Right lung (tissue), 5 donors: Measurements from ENCODE around the gene WNT6. TPM values are rescaled to one million over a fixed set of nuclear protein-coding genes. Genes with fewer than 3 reads are reported as not detected.

Experiments used
- DNase-seq, 2 donors: peaks; one replicate each; pipeline ENCODE4 v3.0.0-alpha.2; 2013
- polyA plus RNA-seq, 5 donors: library from polyadenylated mRNA; unstranded; fragments of 120-200 nt; gene quantifications; one replicate each; pipeline versions ENCODE4 v1.2.1 to v1.2.3, GENCODE V29; 2013; ENCODE audit warnings: inconsistent platforms in 1 of 5, low replicate concordance in 1 of 5; ENCODE audit not compliant: insufficient read length in 5 of 5, insufficient read depth in 1 of 5

WNT6 gene
- polyA plus RNA-seq, 5 donors, result 0.10 TPM; not detected in 4

- DNase-seq, result no peak
Observed at GRCh38 chr2:218857371-218858137, 2.1 kb upstream of the WNT6 start.

DNA sequence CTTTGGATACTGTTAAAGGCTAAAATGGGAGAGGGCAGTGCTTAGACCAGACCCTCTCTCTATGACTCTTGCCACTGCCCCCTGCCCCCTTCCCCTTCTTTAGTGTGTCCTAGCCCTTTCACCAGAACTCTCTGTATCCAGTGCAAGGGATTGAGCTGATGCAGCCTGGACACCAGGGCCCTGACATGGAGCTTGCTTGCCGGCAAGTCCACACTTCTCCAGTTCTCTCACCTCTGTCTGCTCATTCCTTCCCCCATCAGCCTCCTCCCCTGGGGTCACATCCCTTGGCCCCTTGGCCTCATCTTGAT, 1.5 kb upstream of the WNT6 start:
- DNase-seq, result no peak

DNA sequence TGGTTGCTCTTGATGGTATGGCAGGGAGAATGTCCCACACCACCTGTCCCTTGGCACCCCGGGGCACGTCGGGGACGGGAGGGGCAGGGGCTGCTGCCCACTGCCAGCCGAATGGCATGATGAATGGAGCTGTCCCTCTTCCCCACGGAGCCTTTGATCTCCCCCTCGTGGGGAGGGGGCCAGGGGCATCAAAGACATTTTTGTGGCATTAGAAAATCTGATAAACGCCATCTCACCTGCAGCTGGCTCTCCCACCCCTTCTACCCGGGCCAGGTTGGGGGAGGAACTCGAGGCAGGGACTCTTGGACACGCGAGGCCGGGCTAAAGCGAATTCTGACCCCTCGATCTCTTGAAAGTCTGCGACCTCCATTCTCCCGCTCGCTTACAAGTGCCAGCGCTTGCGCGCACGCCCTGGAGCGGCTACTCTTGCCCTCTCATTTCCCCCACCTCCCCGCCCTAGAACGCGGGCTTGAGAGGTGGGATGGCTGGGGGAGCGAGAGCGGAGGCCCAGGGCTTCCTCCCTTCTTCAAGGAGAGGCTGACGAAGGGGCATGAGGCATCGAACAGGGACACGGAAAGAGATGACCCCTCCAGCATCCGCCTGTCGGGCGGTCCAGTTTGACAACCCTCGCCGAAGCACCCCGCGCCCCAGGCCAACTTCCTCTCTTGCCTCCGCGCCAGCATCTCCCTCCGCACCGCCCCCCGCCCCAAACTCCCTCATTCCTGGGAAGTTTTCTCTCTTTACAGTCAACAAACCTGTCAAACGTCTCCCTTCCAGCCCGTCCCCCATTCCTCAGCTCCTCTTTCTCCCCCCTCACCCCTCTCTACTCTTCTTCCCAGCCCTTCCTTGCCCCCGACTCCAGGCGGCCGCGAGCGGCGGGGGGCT, 692 bp upstream of the WNT6 start:
- no peak for DNase-seq

DNA sequence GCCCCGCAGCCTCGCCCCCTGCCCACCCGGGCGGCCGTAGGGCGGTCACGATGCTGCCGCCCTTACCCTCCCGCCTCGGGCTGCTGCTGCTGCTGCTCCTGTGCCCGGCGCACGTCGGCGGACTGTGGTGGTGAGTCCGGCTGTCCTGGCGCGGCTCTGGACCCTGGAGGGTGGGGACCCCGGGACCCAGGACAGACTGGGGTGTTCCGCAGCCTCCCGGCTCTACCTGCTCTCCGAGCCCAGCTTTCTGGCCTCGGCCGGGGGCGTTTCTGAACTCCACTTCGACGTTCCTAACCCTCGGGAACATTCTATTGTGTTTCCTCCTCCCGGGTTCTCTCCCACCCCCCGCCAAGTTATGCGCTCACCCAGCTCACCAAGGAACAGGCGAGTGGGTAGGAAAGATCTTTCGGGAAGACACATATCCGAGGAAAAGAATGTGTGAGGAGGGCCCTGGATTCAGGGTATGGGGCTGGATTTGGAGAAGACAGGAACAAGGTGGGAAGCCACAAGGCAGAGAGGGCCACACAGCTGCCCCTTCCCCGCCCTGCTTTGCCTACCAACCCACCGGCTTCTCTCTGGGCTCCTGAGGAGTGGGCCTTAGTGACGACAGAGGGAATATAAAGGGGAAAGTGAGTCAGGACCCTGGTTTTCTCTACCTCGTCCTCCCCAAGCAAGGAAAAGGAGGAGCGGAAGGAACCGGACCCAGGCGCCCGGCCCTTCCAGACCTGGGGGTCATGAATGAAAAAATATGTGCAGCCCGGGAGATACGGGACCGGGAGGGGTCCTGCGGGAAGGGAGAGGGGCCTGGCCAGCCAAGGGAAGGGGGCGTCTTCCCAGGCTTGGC, 605 bp downstream of the WNT6 start:
- DNase-seq, result no peak

DNA sequence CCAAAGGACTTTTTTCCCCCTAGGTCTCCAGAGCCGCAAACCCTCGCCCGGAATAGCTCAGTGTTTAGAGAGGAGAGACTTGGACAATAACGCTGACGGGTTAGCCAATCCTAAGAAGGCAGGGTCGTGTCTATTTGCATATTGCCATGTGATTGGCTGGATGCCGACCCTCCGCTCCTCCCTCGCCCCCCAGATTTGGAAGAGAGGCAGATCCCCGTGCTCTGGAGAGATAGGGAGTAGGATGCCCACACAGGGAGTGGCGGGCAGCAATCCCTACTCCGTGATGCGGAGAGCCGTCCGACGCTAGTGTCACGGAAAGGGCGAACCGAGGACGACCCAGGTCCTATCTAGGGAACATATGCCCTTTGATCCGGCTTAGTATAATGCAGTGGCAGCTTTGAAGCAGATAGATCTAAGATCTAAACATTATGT, 1.4 kb downstream of the WNT6 start:
- DNase-seq, result peak; percentile 67 to 69

DNA sequence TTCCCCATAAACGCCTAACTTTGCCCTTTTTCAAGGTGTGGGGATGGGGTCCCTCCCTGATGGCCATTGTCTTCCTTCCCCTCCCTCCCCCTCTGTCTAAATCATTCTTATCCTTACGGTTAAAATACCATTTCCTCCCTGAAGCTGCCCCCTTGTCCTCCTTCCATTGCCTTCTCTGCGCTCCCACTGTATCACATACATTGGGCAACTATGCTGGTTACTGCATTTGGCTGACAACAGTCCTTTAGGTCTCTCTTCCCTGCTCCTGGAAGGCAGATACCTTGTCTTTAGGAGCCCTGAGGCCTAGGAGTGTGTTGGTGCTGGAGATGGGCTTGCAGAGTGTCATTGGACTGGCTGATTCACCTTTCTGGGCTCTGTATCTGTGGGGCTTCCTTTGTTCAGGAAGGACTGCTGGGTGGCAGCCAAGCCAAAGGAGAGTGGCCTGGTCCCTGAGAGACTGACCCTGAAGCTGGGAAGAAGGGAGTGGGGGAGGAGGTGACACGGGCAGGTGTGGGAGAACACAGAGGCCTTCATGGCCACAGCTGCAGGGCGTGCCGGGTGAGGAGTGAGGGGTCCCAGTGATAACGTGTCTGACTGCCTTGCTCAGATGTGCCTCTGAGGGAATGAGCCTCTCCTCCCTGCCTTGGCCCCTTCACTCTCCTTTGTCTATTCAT, 2.2 kb downstream of the WNT6 start:
- DNase-seq, result no peak

GRCh38 chr2:218863021-218863520, 3.5 kb downstream of the WNT6 start:
- DNase-seq, result no peak

DNA sequence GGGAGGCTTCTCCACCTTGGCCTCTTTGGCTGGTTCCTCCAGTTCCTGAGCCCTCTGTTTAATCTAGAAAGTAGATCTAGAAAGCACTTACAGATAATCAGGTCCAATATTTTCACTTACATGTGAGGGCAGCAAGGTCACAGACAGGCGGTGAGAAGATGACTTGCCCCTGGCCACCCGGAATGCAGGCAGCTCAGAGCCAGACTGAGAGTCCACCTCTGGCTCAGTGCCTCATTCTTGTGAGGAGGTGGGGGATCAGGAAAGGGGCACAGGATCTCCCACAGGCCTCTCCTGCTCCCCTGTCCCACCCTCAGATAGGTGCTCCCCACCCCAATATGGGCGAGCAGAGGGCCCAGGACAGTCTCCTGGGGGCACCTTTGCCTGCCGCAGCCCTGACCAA, 5.8 kb downstream of the WNT6 start:
- DNase-seq, result no peak

- DNase-seq, result no peak
Observed at GRCh38 chr2:218865999-218866398, 6.4 kb downstream of the WNT6 start.

GRCh38 chr2:218867900-218868299, 8.3 kb downstream of the WNT6 start:
- no peak for DNase-seq

- DNase-seq, result no peak
Observed at GRCh38 chr2:218869064-218869463, 9.5 kb downstream of the WNT6 start.

DNA sequence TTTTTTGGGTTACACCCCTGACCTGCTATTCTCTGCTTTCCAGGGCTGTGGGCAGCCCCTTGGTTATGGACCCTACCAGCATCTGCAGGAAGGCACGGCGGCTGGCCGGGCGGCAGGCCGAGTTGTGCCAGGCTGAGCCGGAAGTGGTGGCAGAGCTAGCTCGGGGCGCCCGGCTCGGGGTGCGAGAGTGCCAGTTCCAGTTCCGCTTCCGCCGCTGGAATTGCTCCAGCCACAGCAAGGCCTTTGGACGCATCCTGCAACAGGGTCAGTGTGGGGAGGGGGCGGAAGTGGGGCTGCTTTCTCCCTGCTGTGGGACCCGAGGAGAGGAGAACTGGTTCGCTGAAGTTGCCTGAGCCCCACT, 11.4 kb downstream of the WNT6 start:
- DNase-seq, result no peak

GRCh38 chr2:218871345-218872302, 12.0 kb downstream of the WNT6 start:
- no peak for DNase-seq

- DNase-seq, result no peak
Observed at GRCh38 chr2:218872645-218873358, 13.2 kb downstream of the WNT6 start.

DNA sequence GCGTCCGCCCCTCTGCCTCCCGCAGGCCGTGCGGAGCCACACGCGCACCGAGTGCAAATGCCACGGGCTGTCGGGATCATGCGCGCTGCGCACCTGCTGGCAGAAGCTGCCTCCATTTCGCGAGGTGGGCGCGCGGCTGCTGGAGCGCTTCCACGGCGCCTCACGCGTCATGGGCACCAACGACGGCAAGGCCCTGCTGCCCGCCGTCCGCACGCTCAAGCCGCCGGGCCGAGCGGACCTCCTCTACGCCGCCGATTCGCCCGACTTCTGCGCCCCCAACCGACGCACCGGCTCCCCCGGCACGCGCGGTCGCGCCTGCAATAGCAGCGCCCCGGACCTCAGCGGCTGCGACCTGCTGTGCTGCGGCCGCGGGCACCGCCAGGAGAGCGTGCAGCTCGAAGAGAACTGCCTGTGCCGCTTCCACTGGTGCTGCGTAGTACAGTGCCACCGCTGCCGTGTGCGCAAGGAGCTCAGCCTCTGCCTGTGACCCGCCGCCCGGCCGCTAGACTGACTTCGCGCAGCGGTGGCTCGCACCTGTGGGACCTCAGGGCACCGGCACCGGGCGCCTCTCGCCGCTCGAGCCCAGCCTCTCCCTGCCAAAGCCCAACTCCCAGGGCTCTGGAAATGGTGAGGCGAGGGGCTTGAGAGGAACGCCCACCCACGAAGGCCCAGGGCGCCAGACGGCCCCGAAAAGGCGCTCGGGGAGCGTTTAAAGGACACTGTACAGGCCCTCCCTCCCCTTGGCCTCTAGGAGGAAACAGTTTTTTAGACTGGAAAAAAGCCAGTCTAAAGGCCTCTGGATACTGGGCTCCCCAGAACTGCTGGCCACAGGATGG, 14.0 kb downstream of the WNT6 start:
- no peak for DNase-seq

DNA sequence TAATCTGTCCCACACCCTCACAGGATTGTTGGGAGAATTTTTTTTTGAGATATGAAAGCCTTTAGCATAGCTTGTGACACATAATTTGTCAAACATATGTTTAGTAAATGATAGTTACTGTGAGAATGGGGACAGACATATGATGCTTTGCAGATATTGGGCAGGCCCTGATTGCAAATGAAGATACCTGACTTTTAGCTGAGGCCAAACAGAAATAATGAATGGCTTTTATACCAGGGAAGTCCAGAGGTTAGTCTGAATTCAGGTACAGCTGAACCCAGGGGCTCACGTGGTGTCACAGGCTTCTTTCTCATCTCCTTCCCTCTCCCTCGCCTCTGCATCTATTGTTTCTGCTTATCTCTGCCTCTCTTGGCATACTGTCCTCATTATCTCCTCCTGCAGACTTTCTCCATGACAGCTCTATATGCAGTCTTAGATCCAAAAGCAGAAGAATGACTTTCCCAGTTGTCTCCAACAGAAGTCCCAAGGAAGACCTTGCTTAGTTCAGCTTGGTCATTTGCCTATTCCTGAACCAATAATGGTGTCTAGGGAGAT, 16.2 kb downstream of the WNT6 start:
- DNase-seq, result no peak

GRCh38 chr2:218876562-218877219, 17.1 kb downstream of the WNT6 start:
- peak; percentile 62 to 73 for DNase-seq

- DNase-seq, result no peak
Observed at GRCh38 chr2:218877331-218877730, 17.7 kb downstream of the WNT6 start.
